H1 (cell line): ENCODE measurements around the gene GPR61. TPM values are rescaled to one million over a fixed set of nuclear protein-coding genes. Genes with fewer than 3 reads are reported as not detected.

Experiments
- CTCF ChIA-PET: fragments of 300-600 bp; sonication (Branson Sonifier 250); formaldehyde crosslinking; loops from one replicate; lab custom pipeline; 2021; ENCODE audit not compliant: partially characterized antibody; lab: Charles Lee
- POLR2A ChIA-PET: fragments of 300-600 bp; sonication (Branson Sonifier 250); formaldehyde crosslinking; loops from one replicate; lab custom pipeline; 2021; ENCODE audit warnings: inconsistent platforms; ENCODE audit not compliant: partially characterized antibody; lab: Charles Lee
- DNase-seq, 2 experiments: peaks; one replicate each; pipeline versions ENCODE4 v3.0.0 to v3.0.0-alpha.2; 2010 to 2022; ENCODE audit warnings: low spot score in 2 of 2, low read depth in 1 of 2, mixed read lengths in 1 of 2
- FAIRE-seq: peaks from 2 replicates; lab custom pipeline; 2011; peaks lifted over from hg19 to GRCh38; lab: Jason Lieb, UNC
- H2AFZ ChIP-seq: 2 replicates; pipeline ENCODE4 v1.8.1; 2012; ENCODE audit warnings: low read length, inconsistent platforms
- H2AK5ac ChIP-seq: 2 replicates; pipeline ENCODE4 v1.6.1; 2013; ENCODE audit warnings: low read depth, low read length
- H2BK120ac ChIP-seq: replicated peaks from 2 replicates; pipeline ENCODE3; 2013; ENCODE audit warnings: low read depth, low read length, inconsistent platforms
- H2BK12ac ChIP-seq: 2 replicates; pipeline ENCODE4 v1.6.1; 2013; ENCODE audit warnings: low read depth, low read length
- H2BK15ac ChIP-seq: 2 replicates; pipeline ENCODE4 v1.6.1; 2013; ENCODE audit warnings: low read length
- H2BK20ac ChIP-seq: 2 replicates; pipeline ENCODE4 v1.6.1; 2013; ENCODE audit warnings: low read length
- H2BK5ac ChIP-seq: 2 replicates; pipeline ENCODE4 v1.6.1; 2013; ENCODE audit warnings: low read depth, low read length
- H3K14ac ChIP-seq: 2 replicates; pipeline ENCODE4 v1.6.1; 2013; ENCODE audit warnings: inconsistent platforms; ENCODE audit not compliant: insufficient read length
- H3K18ac ChIP-seq: 2 replicates; pipeline ENCODE4 v1.6.1; 2013; ENCODE audit warnings: low read length; ENCODE audit errors: extremely low read depth
- H3K23ac ChIP-seq: 2 replicates; pipeline ENCODE4 v1.6.1; 2013; ENCODE audit warnings: inconsistent platforms; ENCODE audit not compliant: insufficient read length
- H3K23me2 ChIP-seq: 2 replicates; pipeline ENCODE4 v1.6.1; 2013; ENCODE audit warnings: low read depth, low read length
- H3K27ac ChIP-seq: 2 replicates; pipeline ENCODE4 v1.6.1; 2011; ENCODE audit warnings: low read depth, low read length, inconsistent platforms
- H3K27me3 ChIP-seq, 4 experiments: replicated peaks in 1 of 4; 1 replicate in 1 of 4; 2 replicates in 3 of 4; pipeline versions ENCODE4 v1.6.1 to v1.8.1; 2011 to 2013; ENCODE audit warnings: low read length in 3 of 4, mild to moderate bottlenecking in 3 of 4, inconsistent platforms in 2 of 4, mixed read lengths in 2 of 4, moderate library complexity in 1 of 4; ENCODE audit not compliant: control insufficient read depth in 3 of 4, insufficient read depth in 3 of 4; ENCODE audit errors: extremely low read depth in 1 of 4
- H3K36me3 ChIP-seq, 4 experiments: 2 replicates each; pipeline versions ENCODE4 v1.6.1 to v1.8.1; 2011 to 2013; ENCODE audit warnings: mild to moderate bottlenecking in 4 of 4, low read length in 3 of 4, moderate library complexity in 2 of 4, control low read depth in 1 of 4, inconsistent platforms in 1 of 4; ENCODE audit not compliant: insufficient read depth in 4 of 4, control insufficient read depth in 2 of 4
- H3K4ac ChIP-seq: replicated peaks from 2 replicates; pipeline ENCODE3; 2013; ENCODE audit warnings: low read length, low read depth, mixed read lengths, inconsistent platforms; ENCODE audit not compliant: insufficient read length
- H3K4me1 ChIP-seq, 4 experiments: replicated peaks in 1 of 4; 1 replicate in 1 of 4; 2 replicates in 3 of 4; pipeline versions ENCODE4 v1.6.1 to v1.8.1; 2011 to 2013; ENCODE audit warnings: low read length in 3 of 4, inconsistent platforms in 2 of 4, mixed read lengths in 1 of 4; ENCODE audit not compliant: insufficient read depth in 4 of 4, control insufficient read depth in 3 of 4
- H3K4me2 ChIP-seq, 2 experiments: 2 replicates each; pipeline versions ENCODE4 v1.6.1 to v1.8.1; 2011 to 2013; ENCODE audit warnings: low read depth in 2 of 2, low read length in 2 of 2, control low read depth in 1 of 2, inconsistent platforms in 1 of 2, mild to moderate bottlenecking in 1 of 2; ENCODE audit not compliant: insufficient read depth in 1 of 2
- H3K4me3 ChIP-seq, 4 experiments: fragments of 200-600, 300-600 bp in 1 of 4; sonication (generic), shearing (Covaris generic), sonication (Bioruptor Twin) in 1 of 4; 2 replicates each; pipeline versions ENCODE4 v1.5.1 to v1.8.1; 2011 to 2016; ENCODE audit warnings: low read length in 4 of 4, low read depth in 3 of 4, control low read depth in 2 of 4, inconsistent platforms in 2 of 4, mild to moderate bottlenecking in 2 of 4, mixed read lengths in 1 of 4, moderate library complexity in 1 of 4; ENCODE audit not compliant: insufficient read depth in 2 of 4; ENCODE audit errors: extremely low read depth in 1 of 4
- H3K56ac ChIP-seq: replicated peaks from 2 replicates; pipeline ENCODE3; 2013; ENCODE audit warnings: low read depth, mild to moderate bottlenecking, mixed read lengths, low read length, inconsistent platforms; ENCODE audit not compliant: insufficient read length
- H3K79me1 ChIP-seq: 2 replicates; pipeline ENCODE4 v1.6.1; 2013; ENCODE audit warnings: low read depth, low read length, control low read depth
- H3K79me2 ChIP-seq, 2 experiments: 2 replicates each; pipeline versions ENCODE4 v1.6.1 to v1.8.1; 2012 to 2013; ENCODE audit warnings: low read length in 2 of 2, mild to moderate bottlenecking in 2 of 2, inconsistent platforms in 1 of 2; ENCODE audit not compliant: insufficient read depth in 2 of 2, control insufficient read depth in 1 of 2
- H3K9ac ChIP-seq, 4 experiments: replicated peaks in 1 of 4; 1 replicate in 1 of 4; 2 replicates in 3 of 4; pipeline versions ENCODE4 v1.6.1 to v1.8.1; 2011 to 2013; ENCODE audit warnings: low read depth in 3 of 4, low read length in 3 of 4, control low read depth in 2 of 4, mild to moderate bottlenecking in 2 of 4, moderate library complexity in 2 of 4, inconsistent platforms in 1 of 4; ENCODE audit errors: extremely low read depth in 1 of 4
- H3K9me3 ChIP-seq, 2 experiments: 2 replicates each; pipeline versions ENCODE4 v1.6.1 to v1.8.1; 2012 to 2013; ENCODE audit warnings: mild to moderate bottlenecking in 2 of 2, moderate library complexity in 2 of 2, control low read depth in 1 of 2, inconsistent platforms in 1 of 2, low read depth in 1 of 2, low read length in 1 of 2, mixed read lengths in 1 of 2; ENCODE audit not compliant: insufficient read depth in 2 of 2
- H4K20me1 ChIP-seq, 2 experiments: replicated peaks in 1 of 2; 2 replicates each; pipeline versions ENCODE3 to v1.8.1; 2011 to 2013; ENCODE audit warnings: inconsistent platforms in 2 of 2, low read length in 2 of 2, mild to moderate bottlenecking in 1 of 2; ENCODE audit not compliant: insufficient read depth in 2 of 2, control insufficient read depth in 1 of 2
- H4K5ac ChIP-seq: 2 replicates; pipeline ENCODE4 v1.6.1; 2013; ENCODE audit warnings: low read length, low read depth, mixed read lengths, inconsistent platforms; ENCODE audit not compliant: insufficient read length
- H4K8ac ChIP-seq: 2 replicates; pipeline ENCODE4 v1.8.0; 2013; ENCODE audit warnings: mild to moderate bottlenecking, moderate library complexity, low read length, inconsistent platforms; ENCODE audit not compliant: insufficient read depth; ENCODE audit errors: extremely low read depth
- H4K91ac ChIP-seq: replicated peaks from 2 replicates; pipeline ENCODE3; 2013; ENCODE audit warnings: low read length, mixed read lengths, inconsistent platforms; ENCODE audit not compliant: insufficient read length
- ATF2 ChIP-seq: IDR thresholded peaks from 2 replicates; pipeline ENCODE4 v1.6.1; 2012; ENCODE audit warnings: low read length, inconsistent platforms
- CHD2 ChIP-seq: IDR thresholded peaks from 2 replicates; pipeline ENCODE4 v1.6.1; 2012; ENCODE audit warnings: low read length, improper control_type of control experiment
- EGR1 ChIP-seq: IDR thresholded peaks from 2 replicates; pipeline ENCODE4 v1.6.1; 2011; ENCODE audit warnings: low read depth, low read length, borderline replicate concordance
- JUN ChIP-seq: IDR thresholded peaks from 2 replicates; pipeline ENCODE4 v1.6.1; 2011; ENCODE audit warnings: low read depth, mild to moderate bottlenecking, improper control_type of control experiment, low read length
- KDM1A ChIP-seq: fragments of 200-600, 300-600 bp; sonication (generic); IDR thresholded peaks from 2 replicates; pipeline ENCODE4 v1.7.1; 2016; ENCODE audit warnings: mild to moderate bottlenecking, low read length, borderline replicate concordance
- MAX ChIP-seq: IDR thresholded peaks from 2 replicates; pipeline ENCODE4 v1.6.1; 2012; ENCODE audit warnings: inconsistent platforms
- POLR2A ChIP-seq, 2 experiments: IDR thresholded peaks; 1 replicate in 1 of 2; 2 replicates in 1 of 2; pipeline ENCODE4 v1.6.1; 2011; ENCODE audit warnings: low read depth in 2 of 2, low read length in 2 of 2, mild to moderate bottlenecking in 2 of 2; ENCODE audit errors: control extremely low read depth in 1 of 2
- RAD21 ChIP-seq, 2 experiments: IDR thresholded peaks in 1 of 2; conservative IDR thresholded peaks in 1 of 2; 2 replicates each; pipeline ENCODE4 v1.6.1; 2011; ENCODE audit warnings: low read depth in 2 of 2, low read length in 2 of 2, improper control_type of control experiment in 1 of 2, inconsistent platforms in 1 of 2, mild to moderate bottlenecking in 1 of 2, moderate library complexity in 1 of 2
- RXRA ChIP-seq: IDR thresholded peaks from 2 replicates; pipeline ENCODE4 v1.6.1; 2011; ENCODE audit warnings: low read depth, mild to moderate bottlenecking, low read length, moderate library complexity; ENCODE audit not compliant: insufficient read depth
- SIRT6 ChIP-seq: IDR thresholded peaks from one replicate; pipeline ENCODE4 v1.7.1; 2012; ENCODE audit warnings: low read length, inconsistent platforms
- SUZ12 ChIP-seq: fragments of 200-600 bp; sonication (generic); IDR thresholded peaks from 2 replicates; pipeline ENCODE4 v1.6.1; 2012; ENCODE audit warnings: mild to moderate bottlenecking, inconsistent platforms, low read length, moderate library complexity, mixed read lengths
- TCF12 ChIP-seq: IDR thresholded peaks from 2 replicates; pipeline ENCODE4 v1.6.1; 2011; ENCODE audit warnings: low read depth, mild to moderate bottlenecking, low read length
- WGBS, 2 experiments: shearing (Covaris generic) in 1 of 2; methylation state at CpG; one replicate each; pipeline versions ENCODE4 v1.1.6 to v1.1.7; 2013 to 2015; ENCODE audit warnings: low lambda C conversion rate in 2 of 2, mixed read lengths in 2 of 2, inconsistent platforms in 1 of 2, low coverage in 1 of 2, missing lambda C conversion rate in 1 of 2; ENCODE audit not compliant: insufficient replicate concordance in 2 of 2, insufficient coverage in 1 of 2, insufficient read length in 1 of 2; ENCODE audit errors: extremely low coverage in 1 of 2, missing lambda C conversion rate in 1 of 2; 5-methylcytosine and 5-hydroxymethylcytosine counted together
- polyA plus RNA-seq, 7 experiments: library from polyadenylated mRNA; depleted of rRNA in 3 of 7; stranded (reverse) in 5 of 7; unstranded in 2 of 7; fragments of >200 nt in 5 of 7; fragments of 200-250 nt in 2 of 7; gene quantifications; 1 replicate in 5 of 7; 2 replicates in 1 of 7; 4 replicates in 1 of 7; pipeline versions ENCODE4 v1.2.1 to v1.2.3, GENCODE V29; 2011 to 2013; ENCODE audit warnings: missing spikeins in 2 of 7, mixed read lengths in 2 of 7
- total RNA-seq: library from RNA; stranded (reverse); fragmentation: NEBNext Ultra II Directional; extraction: Animal tissue kit (Norgen Biotek cat#: 25700); gene quantifications from 2 replicates; pipeline ENCODE4 v1.2.1, GENCODE V29; 2021

GPR61 gene
- total and polyA plus RNA-seq, 2 of the 8 experiments (the other 6 are each of a cell fraction or from before 2014, with no cell fraction given), result 0.41 to 0.53 TPM

- Histone ChIP-seq H3K56ac (no peak overlapping the region), H3K4me1 (peaks cover 0 to 10% (median 2%) of the 10 kb centered on the region in 4 experiments; a peak in 3 of 7 replicates), H3K27me3 (no peaks in the 10 kb centered on the region), H2AFZ (peak overlapping the region; percentile 69; the same call in 1 of the 2 replicates), H3K9ac (peak overlapping the region in 2 of 4 experiments; percentile 1 to 13; a peak in 2 of 7 replicates), H3K36me3 (no peaks in the 10 kb centered on the region; a peak in 1 of 8 replicates), H3K18ac (no peak overlapping the region; the same call in 1 of the 2 replicates), H3K4me2 (peak overlapping the region; percentile 7 to 54; a peak in 1 of 4 replicates), H4K20me1 (peaks cover 0 to 1% of the 10 kb centered on the region in 2 experiments), H3K23ac (no peak overlapping the region), H3K4me3 (no peak overlapping the region; a peak in 2 of 8 replicates), H2BK12ac (no peak overlapping the region), H3K4ac (no peak overlapping the region), H4K8ac (no peak overlapping the region; the same call in 1 of the 2 replicates), H2BK15ac (no peak overlapping the region), H3K79me2 (no peaks in the 10 kb centered on the region), H4K91ac (no peak overlapping the region), H3K27ac (no peak overlapping the region), H3K79me1 (no peaks in the 10 kb centered on the region; the same call in 1 of the 2 replicates), H2BK5ac (no peak overlapping the region), H3K14ac (no peak overlapping the region), H4K5ac (no peak overlapping the region), H2AK5ac (no peak overlapping the region), H2BK20ac (no peak overlapping the region), H3K23me2 (peaks cover 2% of the 10 kb centered on the region), H3K9me3 (no peaks in the 10 kb centered on the region), H2BK120ac (no peak overlapping the region)
- POLR2A ChIA-PET, result interaction anchor here (0.9 to 3.2 kb wide), 8 partner anchors 9 to 65 kb away, joined by 3 to 20 read pairs (median 4); partner anchors contain the start of genes AMIGO1 and GNAI3
- no peak for FAIRE-seq
- CTCF ChIA-PET, result interaction anchor here (0.6 to 43.7 kb wide), 17 partner anchors 8 to 536 kb away, joined by 3 to 1755 read pairs (median 3); partner anchors contain the start of genes AMIGO1, AMPD2, ATXN7L2 and GNAT2
- 79% methylated on average over 4 of the region's 4 CpGs; no CpG with 5 or more reads in 1 of the 2 experiments for WGBS, 2 experiments
- DNase-seq, result no peak
- no peak for TF ChIP-seq RAD21 (IDR thresholded peaks at IDR 0.05 in 1 of 2, conservative IDR thresholded peaks at IDR 0.05 in 1 of 2; ENCODE audit: low read depth in 2 of 2, low read length in 2 of 2)
- TF ChIP-seq MAX, result no peak
- no peak for TF ChIP-seq ATF2
- TF ChIP-seq RXRA, result no peak
- TF ChIP-seq SIRT6, result no peak
- TF ChIP-seq CHD2, result no peak
- no peak for TF ChIP-seq JUN
- no peak for TF ChIP-seq EGR1
- no peak for TF ChIP-seq KDM1A
- TF ChIP-seq SUZ12, result no peak
- no peak for TF ChIP-seq POLR2A (IDR thresholded peaks at IDR 0.05; ENCODE audit: control extremely low read depth in 1 of 2, low read depth in 2 of 2, low read length in 2 of 2)
- no peak for TF ChIP-seq TCF12
Observed at GRCh38 chr1:109493227-109493626, 46.4 kb upstream of the GPR61 start.
